GF-D8 (cell line): ENCODE data around the gene FOXI1.

Source experiments
- DNase-seq: peaks from one replicate; lab custom pipeline; 2025; lab: John Stamatoyannopoulos, UW

FOXI1 gene

DNA sequence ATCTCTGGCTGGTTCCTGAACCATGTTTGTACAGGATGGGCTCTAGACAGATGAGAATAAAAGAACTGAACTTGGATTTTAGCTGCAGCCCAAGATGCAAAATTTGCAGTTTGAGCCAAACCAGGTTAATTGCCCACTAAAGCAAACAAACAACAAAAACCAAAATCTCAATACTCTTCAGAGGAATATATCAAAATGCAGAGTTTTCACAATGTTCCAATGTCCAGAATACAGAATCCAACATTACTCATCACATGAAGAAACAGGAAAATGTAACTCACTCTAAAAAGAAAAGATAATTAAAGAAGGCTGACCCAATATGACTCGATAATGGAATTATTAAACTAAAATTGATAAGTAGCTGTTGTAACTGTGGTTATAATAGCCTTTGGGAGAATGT lies 20.4 kb downstream of the FOXI1 start:
- DNase-seq = no peak

DNA sequence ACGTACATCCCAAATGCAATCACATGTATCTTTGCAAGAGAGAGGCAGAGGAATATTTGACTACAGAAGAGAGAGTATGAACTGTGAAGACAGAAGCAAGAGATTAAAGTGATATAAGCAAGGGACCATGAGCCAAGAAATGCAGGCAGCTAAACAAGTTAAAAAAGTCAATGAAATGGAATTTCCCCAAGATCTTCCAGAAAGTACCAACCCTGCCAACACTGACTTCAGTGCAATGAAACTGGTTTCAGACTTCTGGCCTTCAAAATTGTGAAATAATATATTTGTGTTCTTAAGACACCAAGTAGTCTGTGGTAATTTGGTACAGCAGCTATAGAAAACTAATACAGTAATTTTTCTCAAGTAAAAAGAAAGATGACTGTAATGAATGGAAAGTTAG lies 20.9 kb downstream of the FOXI1 start:
- DNase-seq = no peak

DNA sequence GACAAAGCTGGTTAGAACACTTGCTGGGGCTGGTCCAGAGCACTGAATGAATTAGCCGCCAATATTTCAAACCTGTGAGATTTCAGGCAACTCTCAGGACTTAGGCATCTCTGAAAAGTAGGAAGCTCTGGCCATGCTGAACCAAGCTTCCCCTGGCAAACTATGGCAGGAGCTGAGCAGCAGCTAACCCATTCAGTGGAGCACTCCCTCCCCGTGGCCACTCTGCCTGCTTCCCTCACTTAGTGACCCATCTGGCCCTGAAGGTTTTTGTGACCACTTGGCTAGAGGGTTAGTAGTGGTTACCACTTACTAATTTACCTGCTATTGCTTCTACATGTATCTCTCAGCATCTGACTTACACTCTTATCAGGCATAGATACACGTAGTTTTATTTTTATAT lies 25.5 kb downstream of the FOXI1 start:
- no peak for DNase-seq

DNA sequence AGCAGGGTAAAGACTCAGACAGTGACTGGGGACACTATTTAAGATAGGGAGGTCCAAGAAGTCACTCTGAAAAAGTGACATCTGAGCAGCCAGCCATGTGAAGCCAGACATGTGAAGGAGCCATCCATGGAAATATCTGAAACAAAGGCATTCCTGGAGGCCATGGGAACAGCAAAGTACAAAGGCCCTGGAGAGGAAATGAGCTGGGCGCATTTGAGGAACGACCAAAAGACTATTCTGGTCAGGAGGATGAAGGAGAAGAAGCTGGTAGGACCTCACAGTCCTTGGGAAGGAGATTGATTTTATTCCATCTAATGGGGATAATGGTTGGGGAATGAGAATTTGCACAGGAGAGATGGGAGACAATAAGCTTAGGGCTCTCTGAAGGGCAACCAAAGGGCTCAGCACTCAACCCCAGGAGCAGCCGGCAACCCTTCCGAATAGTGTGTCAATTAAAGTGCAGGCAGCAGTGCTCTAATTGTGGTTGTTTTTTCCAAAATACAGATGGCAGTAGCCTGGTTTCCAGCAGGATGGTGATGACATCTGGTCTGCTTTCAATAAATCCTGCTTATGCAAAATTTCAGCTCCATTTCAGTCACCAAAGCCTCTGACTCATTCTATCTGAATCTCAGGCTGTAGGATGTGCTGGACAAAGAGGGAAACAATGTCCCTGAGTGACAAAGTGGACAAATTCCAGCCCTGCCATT lies 26.7 kb downstream of the FOXI1 start:
- no peak for DNase-seq

DNA sequence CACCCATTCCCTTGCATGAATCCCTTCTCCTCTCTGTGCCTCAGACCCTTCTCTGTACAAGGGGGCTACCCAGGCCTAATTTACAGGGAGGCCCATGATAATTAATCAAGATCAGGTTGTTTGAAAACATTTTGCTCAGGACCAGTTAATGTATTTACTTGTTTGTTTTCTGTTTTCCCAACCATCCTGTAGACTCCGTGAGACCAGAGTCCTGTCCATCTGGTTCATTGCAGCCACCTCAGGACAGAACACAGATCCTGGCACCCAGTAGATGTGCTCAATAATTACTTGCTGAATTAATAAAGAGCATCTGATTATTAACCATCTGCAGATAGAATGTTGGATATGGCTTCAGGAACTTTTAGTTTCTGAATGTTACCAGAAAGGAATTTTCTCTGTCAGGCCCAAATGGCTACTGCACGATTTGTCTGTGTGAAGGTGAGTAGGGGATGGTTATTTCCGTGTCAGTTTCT lies 27.3 kb downstream of the FOXI1 start:
- no peak for DNase-seq

DNA sequence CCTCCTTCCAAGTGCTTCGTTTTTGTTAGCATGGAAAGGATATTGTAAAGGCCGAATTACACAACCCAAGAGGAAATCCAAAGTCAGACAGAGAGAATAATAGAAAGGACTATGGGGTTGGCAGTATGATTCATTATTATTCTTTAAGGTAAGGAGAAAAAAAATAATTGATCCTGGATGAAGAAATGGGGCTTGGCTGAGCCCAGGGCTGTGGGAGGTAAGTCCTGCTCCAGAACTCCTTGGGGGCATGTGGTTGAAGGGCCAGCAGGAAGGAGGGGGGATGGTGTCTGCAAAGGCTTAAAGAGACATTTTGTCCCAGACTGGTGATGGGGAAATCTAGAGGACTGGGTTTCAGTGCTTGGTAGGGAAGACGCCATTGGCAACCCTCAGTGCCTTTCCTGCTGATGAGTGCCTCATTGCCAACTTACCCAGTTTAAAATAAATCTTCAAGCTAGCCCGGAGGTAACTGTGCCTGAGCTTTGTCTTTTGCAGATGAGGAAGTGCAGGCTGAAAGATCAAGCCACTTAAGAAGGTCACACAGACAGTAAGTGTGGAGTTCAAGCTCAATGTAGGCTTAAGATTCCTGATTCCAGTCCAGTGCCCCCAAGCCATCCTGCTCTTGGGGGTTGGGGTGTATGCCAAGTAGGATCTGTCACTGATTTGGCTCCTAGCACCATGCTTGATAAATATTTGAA lies 30.2 kb downstream of the FOXI1 start:
- DNase-seq = no peak

DNA sequence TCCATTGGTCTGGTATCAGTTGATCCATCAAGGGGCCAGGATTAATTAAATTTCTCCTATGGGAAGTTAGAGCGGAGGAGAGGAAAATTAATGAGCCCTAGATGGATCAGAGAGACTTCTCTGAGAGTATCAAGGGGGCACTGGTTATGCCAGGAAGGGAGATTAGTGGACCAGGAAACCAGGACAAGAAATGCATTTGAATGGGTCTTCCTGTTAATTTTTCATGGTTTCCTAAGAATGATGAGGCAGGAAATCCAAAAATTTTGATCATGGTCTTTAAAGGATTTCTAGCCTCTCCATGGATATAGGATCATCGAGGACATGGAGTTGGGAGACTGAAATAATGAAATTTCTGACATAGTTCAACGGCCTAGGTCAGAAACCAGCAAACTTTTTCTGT lies 30.8 kb downstream of the FOXI1 start:
- DNase-seq = no peak

DNA sequence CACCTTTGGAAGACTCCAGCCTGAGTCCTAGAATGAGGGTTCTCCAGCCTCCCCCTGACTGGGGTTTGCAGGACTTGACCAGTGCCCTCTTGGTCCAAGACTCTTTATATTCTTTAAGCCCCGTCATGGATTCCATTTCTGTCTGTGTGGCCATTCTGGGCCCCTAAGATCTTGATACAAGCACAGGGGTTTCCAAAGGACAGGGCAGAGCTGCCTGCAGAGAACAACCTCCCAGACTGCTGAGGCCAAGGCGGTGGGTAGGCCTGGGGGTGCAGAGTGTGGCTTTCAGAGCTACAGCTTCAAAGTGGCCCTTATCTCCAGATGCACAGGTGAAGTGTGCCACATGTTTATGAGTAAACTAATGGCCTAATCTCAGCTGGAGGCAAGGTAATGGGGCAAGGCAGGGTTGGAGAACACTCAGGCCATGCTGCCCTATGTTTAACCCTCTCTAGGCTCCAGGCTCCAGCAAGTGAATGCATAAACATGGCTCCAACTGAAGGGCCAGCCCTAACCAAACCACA lies 32.1 kb downstream of the FOXI1 start:
- no peak for DNase-seq

DNA sequence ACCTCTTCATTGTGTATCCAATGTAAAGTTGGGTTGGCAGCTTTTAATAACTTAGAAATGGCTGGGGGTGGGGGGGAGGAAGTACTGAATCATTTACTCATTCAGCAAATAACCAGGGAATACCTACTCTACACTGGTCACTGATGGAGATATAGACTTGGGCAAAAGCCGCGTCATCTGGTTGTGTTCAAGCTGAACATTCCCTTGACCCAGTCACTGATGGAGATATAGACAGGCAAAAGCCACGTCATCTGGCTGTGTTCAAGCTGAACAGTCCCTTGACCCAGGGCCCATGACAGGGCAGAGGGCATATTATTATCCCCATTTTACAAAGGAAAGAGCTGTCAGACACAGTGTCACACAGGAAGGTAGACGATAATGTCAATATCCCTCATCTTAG lies 32.6 kb downstream of the FOXI1 start:
- DNase-seq = no peak

DNA sequence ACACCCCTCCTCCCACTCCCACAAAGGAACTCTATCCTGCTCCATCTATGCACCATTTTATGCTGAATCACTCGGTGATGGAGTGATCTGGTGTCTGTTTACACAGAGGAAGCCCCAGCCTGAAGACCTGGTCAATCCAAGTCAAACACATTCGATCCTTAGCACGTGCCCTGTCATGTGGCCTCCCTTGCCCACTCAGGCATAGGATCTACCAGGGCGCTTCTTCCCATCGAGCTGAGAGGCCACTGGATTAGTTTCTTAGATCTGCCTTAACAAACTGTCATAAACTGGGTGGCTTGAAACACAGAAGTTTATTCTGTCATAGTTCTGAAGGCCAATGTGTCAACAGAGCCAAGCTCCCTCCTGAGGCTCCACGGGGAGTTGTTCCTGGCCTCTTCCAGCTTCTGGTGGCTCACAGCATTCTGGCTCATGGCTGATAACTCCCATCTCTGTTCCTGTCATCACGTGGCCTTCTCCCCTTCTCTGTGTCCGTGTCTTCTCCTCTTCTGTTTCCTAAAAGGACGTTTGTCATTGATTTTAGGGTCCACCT lies 34.2 kb downstream of the FOXI1 start:
- no peak for DNase-seq

DNA sequence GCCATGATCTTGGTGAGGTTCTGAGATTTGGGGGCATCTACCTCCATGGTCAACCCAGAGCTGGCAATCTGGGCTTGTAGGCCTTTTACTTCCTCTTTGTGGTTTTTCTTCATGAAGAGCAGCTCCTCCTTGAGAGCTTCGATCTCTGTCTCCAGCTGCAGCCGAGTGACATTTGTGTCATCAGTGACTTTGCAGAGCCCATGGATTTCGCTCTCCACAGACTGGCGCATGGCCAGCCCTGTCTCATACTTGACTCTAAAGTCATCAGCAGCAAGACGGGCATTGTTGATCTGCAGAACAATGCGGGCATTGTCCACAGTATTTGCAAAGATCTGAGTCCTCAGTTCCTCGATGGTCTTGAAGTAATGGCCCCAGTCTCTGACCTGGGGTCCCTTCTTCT lies 35.5 kb downstream of the FOXI1 start:
- peak; percentile 8 for DNase-seq

DNA sequence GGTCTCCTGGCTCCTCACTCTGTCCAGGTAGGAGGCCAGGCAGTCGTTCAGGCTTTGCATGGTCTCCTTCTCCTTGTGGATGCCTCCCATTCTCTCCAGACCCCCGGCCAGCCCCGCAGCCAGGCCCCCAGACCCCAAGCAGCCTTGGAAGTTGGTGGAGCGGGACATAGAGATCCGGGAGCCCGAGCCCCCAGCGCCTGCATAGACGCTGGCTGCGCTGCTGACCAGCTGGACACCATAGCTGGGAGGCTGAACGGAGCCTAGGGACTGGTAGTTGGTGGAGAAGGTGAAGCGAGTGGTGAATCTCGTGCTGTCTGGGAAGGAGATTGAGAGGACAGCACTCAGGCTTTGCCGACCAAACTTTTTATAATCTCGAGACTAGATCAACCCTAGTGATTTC lies 35.9 kb downstream of the FOXI1 start:
- no peak for DNase-seq

DNA sequence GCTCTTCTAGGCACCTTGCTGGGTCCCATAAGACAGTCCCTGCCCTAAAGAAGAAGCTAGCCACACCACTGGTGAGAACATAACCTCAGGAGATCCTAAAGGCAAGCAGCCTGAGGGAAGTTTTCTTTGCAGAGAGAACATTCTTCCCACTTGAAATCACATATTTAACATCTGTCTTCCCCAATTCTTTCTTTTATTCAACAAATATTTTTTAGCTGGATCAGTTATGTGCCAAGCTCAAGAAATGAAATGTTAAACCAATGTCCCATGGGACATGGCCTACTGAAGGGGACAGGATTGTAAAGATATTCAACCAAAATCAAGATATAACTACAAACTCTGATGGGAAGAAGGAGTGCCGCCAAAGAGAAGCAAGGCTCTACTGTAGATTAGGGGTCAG lies 36.5 kb downstream of the FOXI1 start:
- no peak for DNase-seq

DNA sequence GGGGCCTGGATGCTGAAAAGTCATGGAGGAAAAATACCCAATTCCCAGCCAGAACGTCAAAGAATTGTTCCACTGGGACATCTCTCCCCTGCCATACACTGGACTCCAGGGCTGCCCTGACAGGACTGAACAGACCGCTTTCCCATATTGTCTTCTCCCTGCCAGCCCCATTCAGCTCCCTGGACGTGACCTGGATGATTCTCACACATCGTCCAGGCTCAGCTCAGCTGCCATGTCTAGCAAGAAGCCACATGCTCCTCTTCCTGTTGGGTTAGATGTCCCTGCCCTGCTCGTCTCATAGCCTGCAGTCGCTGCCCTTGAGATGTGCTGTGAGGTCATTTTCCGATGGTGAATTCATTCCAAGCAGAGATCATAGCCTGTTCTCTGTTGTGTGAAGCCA lies 37.4 kb downstream of the FOXI1 start:
- no peak for DNase-seq

DNA sequence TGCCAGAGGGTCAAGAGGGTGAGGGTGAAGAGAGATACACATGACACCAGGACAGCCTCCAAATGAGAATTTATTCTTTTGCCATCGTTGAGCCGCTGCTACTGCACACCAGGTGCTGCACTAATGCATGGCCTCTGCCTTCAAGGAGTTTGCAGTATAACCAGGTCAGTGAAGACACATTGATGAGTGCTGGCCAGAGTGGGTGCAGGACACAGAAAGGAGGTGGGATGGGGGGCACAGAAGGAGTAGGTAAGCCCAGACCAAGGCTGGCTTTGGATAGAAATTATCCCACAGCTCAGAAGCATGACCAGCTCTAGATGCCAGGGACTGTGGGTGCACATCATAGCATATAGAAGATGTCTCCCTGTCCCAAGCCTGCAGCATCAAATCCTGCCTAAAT lies 38.0 kb downstream of the FOXI1 start:
- DNase-seq = no peak

DNA sequence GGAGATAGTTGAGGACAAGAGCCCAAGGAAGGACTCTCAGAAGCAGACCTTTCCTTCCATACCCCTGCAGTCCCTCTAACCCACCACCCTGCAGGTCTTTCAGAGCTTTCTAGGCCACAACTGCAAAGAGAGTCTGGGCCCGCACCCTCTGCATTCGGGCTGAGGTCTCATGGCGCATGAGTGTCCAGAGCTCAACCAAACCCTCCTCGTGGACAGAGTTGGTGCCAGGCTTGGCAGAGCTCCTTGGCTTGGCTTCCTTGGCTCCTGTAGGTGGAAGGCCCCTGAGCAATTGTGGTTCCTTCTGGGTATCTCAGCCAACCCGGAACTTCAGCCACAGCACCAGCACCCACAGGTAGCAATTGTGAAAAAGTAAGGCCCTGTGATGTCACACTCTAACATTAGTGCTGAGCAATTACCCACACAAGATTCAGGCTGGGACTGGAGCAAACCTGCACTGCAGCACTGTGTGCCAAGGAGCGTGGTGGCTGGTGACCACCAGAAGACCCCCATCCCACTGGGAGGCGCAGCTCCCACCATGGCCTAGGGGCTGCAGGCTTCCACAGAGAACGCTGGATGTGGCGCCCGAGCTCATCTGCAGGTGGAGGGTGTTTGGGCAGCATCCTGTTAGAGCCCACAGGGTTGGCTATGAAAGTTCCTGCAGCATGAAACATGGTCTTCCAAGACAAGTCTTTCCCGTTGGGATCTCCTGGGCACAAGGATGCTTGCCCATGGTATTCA lies 38.8 kb downstream of the FOXI1 start:
- no peak for DNase-seq

DNA sequence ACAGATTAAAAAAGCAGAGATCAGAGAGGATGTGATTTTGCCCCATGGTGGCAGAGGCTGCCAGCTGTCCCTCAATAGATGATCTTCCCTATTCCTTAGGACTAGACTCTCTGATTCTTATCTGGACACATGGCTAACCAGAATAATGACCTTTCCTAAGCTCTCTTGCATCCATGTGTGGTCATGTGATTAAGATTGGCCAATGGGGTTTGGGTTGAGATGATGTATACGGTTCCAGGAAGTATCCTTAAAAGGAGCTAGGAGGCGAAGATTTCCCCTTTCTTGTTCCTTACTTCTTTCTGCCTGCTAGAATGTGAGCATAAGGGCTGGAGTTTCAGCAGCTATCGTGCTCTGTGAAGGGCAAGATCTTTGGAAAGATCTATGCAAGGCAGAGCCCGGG lies 39.8 kb downstream of the FOXI1 start:
- no peak for DNase-seq

DNA sequence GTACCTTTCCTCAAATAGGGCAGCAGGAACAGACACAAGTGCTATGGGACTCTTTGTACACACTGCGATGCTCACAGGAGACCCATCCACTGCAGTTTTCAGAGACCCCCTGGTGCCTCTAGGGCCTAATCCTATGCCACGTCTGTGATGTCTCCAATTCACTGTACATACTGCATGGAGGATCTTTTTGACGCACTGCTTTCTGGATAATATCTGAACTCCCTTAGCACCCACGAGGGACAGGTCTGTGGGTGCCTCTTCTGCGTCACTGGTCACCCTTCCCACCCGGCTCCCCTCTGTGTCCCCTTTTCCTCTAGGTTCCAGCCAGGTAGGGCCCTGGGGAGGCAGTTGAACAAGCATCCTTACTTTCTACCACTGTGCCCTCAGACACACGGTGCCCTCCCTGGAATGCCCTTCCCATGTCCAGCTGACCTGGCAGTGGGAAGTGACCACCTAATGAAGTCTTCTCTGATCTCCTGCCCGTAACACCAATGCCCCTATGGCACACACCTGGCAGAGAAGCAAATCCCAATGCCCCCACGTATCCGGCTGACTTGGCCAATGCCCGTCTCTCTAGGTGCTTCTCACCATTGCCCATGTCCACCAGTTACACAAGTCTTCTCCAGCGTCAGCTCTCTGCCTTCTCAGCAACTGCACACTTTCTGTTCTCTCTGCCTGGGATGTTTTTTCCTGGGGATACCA lies 41.5 kb downstream of the FOXI1 start:
- no peak for DNase-seq

DNA sequence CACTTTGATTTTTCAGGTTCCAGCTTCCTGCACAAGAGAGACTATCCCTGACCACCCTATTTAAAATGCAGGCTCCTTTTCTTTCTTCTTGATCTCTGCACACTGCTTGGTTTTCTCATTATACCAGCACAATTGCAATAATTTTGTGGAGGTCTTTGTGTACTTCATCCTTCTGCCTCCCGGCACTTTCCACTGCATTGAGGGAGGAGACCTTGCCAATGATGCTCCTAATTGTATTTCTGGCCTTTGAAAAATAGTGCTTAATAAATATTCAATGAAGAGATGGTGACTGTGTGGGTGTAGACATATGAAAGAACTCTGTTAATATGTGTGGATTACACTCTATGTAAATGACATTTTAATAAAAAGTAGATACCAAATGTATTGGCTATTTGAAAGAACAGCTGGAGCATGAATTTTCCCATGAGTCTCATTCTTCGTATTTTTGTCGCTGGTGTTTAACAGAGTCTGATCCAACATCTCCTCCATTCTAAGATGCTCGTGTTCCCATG lies 42.1 kb downstream of the FOXI1 start:
- no peak for DNase-seq

DNA sequence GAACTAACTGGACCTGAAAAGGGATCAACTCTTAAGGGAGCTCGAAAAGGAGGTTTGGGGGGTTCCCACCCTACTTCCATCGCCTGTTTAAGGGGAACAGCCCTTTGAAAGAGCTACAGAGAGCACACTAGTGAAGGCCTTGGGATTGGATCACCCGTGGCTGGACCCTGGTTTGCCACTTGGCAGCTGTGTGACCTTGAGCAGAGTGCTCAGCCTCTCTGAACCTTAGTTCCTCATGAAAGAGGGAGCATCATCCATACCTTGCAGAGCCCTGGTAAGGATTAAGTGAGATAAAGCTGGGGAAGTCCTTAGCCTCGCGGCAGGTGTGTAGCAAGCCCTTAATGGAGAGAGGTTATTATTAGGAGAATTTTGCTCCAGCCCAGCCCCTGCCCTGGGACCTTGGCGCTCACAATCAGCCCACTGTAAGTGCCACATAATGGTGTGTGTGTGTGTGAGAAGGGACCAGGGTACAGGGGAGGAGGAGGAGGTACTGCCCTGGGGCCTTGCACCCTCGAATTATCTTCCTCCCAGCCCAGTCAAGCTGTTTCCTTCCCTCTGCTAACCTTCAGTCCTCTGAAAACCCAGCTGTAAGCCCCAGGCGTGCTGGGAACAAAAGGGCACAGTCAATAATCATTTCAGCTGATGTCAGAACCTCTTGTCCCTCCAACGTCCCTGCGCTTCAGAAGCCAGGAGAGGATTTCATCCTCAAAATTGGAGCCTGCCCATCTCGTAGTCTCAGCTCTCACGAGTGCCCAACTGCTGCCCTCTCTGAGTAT lies 42.9 kb downstream of the FOXI1 start:
- no peak for DNase-seq

DNA sequence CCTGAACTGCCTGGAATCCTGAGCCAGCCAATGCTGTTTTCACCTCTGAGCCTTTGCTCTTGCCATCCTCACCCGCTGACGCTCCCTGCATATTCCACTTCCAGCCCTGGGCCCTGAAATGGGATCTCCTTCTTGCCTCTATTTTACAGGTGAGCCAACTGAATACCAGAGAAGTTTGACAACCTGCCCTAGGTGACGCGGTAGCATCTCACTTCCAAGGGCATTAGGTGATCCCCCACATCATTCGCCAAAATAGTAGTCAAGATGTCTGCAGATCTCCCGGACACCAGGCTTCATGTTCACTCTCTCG lies 43.5 kb downstream of the FOXI1 start:
- no peak for DNase-seq
